Stimulated activated CD4-positive, alpha-beta T cell treated with anti-CD3 and anti-CD28 coated beads, Interleukin-1b, Interleukin-23, amount 100 ng/mL, for 4 hours (primary cell): ENCODE data around the gene ARSB.
"Not testable (repeated sequence)": the region's sequence is repeated elsewhere in the genome, so short reads cannot be mapped to it uniquely, and the experiment has no call there.

Experiments
- DNase-seq, 2 donors: peaks; one replicate each; pipeline ENCODE4 v3.0.0-alpha.2; 2020; ENCODE audit warnings: low read depth in 2 of 2

ARSB gene

DNA sequence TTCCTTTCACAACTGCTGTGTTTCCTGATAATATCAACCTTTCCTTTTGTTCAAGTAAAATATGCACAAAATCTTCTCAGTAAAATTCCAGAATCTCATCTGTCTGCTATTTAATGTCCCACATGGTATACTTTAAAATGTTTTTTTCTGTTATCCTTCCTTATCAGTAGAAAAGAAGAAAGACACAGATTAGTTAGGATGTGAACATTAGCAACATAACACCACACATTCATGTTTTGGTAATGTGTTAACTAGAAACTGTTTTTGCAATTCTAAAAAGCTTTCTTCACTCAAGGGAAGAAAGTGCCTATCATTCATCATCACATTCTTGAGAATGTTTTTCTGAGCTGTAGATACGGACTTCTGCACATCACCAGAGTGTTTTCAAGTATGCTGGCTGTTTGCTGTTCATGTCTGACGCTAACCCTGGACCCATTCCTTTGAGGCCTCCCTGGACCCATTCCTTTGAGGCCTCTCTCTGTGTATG, 10.5 kb upstream of the ARSB start:
- no peak for DNase-seq

DNA sequence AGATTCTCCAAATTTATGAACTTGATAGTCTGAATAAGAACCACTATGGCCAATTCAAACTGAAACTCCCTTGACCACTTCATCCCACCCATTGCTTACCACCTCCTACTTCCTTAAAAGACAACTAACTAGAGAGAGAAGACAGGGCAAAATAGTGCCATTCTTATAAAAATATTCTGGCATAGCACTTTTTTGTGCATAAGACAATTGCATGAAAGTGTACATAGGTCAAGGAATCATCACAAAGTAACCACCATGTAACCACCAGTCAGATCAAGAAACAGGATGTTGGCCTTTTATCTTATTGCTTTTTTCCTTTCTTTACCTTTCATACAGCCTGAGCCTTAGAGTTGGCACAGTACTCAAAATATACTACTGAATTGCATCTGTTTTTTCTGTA, 8.1 kb upstream of the ARSB start:
- DNase-seq, result no peak

DNA sequence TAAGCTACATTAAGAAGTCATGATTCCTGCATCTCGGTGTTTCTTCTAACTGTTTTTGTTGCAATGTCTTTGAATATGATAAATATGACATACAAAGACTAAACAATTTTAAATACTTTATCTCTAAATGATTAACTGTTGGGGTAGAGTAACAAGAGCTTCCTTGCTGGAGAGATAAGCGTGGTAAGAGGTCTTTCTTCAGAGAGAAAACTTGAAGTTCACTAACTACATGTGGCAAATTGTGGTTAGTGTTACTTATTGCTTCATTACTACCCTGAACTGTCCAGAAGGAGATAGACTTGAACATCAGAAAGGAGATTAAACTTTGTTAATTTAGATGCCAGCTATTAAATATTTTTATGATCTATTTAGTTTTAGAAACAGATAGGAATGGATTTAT, 7.0 kb upstream of the ARSB start:
- DNase-seq, result no peak

DNA sequence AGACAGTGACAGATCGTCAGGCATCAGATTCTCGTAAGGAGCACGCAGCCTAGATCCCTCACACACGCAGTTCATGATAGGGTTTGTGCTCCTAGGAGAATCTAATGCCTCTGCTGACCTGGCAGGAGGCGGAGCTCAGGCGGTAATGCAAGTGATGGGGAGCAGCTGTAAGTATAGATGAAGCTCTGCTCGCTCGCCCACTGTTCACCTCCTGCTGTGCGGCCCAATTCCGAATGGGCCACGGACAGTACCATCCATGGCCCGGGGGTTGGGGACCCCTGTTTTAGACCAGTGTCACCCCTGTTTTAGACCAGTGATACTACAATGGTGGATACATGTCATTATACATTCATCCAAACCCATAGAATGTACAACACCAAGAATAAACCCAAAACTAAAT, 4.0 kb upstream of the ARSB start:
- no peak for DNase-seq

DNA sequence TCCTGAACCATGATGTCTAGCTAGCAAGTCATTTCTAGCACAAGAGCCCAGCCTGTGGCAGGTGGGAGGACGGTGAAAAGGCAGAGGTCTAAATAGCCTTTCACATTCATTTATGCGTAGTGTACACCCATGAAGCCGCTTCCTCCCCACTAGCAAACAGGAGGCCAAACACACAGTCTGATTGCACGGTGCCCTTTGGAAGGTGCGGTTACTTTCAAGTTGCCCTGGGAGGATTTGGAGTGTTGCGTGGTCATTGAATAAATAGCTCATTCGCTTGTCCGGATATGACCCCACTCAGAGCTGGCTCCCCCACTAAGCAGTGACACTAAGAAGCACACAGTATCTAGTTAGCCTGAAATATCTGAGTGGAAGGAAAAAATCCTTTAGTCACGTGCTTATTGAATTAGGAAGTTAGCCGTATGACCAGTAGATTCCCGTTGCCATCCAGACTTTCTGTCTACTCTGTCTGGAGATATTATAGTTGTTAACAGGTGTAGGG, 664 bp upstream of the ARSB start:
- DNase-seq, result peak; percentile 20 to 28

DNA sequence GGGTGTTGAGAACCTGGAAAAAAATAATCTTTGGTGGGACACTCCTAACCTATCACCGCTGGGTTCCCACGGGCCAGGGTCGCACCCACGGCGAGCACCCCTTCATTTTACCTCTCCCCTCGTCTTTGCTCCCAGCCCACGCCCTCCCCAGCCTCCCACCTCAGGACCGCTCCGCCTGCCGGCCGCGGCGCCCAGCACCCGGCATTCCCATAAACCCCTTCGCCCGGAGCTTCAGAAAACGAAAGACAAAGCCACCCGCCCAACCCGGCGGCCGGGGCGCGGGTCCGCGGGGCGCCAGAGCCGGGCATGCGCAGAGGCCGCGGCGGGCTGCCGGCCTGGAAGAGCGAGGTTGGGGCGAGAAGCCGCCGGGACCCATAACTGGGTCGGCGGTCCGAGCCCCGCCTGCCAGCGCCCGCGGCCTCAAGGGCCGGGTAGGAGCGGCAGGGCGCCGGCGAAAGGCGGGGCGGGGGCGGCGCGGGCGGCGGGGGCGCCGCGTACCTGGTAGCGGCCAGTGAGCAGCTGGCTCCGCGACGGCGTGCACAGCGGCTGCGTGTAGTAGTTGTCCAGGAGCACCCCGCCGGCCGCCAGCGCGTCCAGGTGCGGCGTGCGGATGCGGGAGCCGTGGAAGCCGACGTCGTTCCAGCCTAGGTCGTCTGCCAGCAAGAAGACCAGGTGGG, 533 bp downstream of the ARSB start:
- peak; percentile 67 to 76 for DNase-seq

DNA sequence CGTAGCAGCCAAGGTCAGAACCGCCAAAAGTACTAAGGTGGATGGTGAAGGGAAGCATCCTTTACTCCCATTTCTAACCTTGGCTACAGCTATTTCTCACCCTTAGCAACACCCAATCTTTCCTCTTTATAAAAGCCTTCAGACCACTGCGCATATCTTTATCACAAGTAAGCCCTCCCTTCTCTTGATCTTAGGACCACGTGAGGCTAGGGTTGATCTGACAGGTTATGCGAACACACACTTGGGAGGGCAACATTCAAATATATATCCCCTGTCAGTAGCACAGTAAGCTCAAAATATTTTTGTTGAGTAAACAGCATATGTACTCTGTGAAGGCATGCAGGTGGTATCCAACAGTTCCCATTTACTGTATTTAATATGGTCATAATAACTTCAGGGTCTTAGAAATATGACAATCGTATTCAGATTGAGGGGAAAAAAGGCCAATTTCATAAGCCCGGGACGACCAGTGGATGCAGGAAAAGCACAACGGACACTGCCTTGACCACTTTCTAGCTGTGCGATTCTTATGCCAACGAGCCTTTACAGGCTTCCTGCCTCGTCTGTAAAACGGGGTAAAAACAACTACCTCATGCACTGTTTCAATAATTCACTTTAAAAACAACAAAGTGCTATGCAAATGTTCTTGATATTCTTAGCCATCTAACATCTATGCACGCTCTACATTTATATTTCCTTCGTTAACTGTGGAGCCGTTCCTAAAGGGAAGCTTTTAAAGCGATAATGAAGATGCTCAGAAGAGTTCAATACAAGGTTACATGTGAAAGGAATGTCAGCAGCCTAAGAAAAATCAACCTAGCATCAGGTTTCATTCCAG, 1.3 kb downstream of the ARSB start:
- DNase-seq, result no peak

DNA sequence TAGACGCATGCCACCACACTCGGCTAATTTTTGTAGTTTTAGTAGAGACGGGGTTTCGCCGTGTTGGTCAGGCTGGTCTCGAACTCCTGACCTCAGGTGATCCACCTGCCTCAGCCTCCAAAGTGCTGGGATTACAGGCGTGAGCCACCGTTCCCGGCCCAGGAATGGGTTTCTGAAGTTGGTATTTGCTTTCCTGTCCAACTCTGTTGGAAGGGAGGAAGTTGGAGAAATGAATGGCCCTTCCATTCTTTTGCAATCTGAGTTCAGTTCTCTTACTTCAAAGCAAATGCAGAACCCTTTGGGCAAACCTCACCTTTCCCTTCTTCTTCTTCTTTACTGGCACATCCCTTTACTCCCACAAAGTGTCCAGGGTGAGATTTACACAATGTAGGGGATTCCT, 1.9 kb downstream of the ARSB start:
- not testable (repeated sequence) for DNase-seq

DNA sequence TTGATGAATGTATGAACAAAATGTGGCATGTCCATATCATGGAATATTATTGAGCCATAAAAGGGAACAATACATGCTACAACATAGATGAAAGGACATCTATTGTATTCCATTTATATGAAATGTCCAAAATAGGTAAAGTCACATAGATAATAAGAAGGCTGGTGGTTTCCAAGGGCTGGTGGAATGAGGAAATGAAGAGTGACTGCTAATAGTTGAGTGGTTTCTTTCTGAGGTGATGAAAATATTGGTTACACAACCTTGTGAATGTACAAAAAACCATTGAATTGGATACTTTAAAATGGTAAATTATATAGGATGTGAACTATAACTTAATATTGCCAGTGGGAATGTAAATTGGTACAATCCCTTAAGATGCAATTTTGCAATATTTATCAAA, 5.2 kb downstream of the ARSB start:
- no peak for DNase-seq

DNA sequence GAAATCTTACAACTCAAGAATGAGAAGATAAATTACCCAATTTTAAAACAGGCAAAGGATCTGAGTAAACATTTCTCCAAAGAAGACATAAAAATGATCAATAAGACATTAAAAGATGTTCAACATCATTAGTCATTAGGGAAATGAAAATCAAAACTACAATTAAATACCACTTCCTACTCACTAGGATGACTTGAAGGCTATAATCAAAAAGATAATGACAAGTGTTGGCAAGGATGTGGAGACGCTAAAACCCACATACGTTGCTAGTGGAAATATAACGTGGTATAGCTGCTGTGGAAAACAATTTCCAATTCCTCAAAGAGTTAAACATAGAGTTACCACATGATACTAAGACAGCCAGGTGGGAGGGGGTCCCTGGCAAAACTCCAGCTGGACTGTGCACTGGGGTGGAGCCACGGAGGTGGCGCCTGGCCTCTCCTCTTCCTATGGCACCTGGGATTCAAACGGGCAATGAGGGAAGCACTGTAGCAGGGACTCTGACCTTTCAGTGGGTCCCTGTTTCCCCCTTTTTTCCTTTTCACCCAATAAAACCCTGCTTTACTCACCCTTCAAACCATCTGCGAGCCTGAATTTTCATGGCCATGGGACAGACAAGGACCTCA, 5.9 kb downstream of the ARSB start:
- DNase-seq, result no peak

DNA sequence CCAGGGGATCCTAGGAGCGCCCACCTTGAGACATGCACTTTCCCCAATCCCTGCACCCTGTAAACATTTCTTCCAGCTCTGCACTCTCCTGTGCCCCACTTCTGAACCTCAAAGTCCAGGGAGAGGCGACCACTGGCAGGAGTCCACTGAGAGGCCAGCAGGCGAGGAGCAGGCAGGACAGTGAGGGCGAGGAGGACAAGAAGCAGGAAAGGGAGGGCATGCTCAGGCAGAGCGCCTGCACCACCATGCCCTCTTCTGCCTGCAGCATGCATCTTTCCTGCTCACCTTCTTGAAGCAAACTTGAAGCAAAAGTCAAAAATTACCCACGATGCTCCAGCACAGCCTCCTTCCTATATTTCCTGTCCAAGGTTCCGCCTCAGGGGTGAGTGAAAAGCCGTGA, 10.1 kb downstream of the ARSB start:
- no peak for DNase-seq

DNA sequence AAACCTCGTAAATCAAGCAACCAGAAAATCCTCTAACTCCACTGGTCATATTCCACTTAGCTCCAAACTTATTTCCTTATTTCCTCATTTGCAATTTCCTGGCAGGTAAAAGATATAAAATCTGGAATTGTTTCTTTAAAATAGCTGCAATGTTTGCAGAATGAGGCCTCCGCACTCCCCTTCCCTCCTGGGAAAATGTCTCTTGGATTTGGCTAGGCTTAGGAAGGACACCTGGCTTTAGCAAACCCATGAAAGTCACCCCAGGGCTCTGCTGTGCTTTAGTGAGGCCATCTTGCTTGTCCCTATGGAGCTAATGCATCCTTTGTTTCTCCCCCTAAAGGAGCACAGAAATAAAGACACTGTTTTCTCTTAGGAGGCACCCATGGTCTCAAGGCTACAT, 10.5 kb downstream of the ARSB start:
- no peak for DNase-seq

DNA sequence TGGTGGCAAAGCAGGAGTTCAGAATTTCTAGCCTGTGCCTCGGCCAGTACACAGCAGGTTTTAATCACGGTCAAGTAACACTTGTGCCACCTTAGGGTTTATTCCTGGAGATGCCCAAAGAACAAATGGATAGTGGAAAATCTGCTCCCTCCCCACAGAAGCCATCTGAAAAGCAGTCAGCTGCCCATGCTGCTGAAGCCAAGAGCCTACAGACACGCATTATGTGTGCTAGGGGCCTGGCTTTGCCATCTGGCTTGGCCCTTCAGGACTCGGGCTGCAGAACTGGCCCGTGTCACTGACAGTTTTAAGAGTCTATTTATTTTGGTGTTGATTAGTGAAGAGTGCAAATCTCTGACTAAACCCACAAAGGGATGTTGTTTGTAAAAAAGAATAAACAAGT, 11.1 kb downstream of the ARSB start:
- no peak for DNase-seq

DNA sequence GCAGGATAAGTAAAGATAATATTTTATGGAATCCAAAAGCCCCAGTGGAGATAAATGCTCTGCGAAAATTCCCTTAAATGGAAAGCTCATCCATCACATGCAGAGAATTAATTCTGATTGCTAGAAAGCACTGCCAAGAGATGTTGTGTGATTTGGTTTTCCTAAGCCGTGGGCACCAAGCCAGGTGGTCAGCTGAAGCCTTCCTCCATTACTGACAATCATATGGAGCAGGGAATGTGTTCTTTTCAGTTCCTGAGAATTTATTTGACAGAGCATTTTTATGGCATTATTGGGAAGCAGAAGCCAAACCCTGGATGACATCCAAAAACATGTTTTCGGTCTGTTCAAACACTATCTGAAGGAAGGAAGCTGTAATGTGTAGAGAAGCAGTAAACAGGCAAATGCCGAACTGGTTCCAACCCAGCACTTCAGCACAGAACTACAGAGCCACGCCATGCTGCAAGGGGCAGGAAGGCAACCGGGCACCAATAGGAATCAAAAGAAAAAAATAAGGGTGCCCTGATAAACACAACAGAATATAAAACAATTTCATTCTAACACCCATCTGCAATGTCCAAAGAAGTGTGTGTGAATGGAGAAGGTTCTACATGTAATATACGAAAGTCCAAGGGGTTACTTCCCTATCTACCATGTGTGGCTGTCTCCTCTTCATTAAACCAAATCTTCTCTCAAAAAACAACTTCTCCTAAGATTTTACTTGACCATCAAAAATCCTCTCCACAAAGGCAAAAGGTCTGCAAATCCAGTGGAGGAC, 12.3 kb downstream of the ARSB start:
- DNase-seq, result no peak

DNA sequence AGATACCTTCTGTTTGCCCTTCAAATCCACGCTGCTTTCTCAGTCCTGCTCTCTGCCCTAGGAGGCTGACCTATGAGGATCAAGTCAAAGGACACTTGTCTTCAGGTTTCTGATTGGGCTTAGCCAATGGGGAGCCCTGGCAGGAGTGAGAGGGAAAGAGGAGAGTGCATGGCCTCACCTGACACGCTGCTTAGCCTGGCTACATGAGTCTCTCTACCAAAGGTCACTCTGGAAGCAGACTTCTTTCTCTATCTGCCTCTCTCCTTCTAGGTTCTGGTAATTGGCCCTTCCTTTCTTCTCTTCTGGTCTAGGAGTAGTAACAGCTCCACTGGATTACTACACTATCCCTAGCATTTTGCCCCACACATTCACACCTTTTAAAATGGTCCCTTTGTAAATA, 13.1 kb downstream of the ARSB start:
- no peak for DNase-seq

DNA sequence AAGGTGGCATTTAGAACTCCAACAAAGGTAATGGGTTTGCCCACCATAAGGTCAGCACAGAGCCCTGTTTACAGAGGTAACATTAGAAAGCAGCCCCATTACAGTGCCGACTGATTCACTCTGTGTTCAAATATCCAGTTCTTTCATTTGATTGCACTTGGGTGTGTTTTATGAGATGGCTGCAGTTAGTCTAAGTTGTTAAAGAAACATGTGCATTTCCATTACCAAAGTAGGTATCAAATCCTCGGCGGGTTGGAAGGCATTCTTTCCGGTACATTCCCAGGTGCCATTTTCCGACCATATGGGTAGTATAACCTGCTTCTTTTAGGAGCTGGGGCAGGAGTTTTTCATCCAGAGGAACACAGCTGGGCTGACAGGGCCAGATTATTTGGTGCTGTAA, 16.3 kb downstream of the ARSB start:
- DNase-seq, result no peak

DNA sequence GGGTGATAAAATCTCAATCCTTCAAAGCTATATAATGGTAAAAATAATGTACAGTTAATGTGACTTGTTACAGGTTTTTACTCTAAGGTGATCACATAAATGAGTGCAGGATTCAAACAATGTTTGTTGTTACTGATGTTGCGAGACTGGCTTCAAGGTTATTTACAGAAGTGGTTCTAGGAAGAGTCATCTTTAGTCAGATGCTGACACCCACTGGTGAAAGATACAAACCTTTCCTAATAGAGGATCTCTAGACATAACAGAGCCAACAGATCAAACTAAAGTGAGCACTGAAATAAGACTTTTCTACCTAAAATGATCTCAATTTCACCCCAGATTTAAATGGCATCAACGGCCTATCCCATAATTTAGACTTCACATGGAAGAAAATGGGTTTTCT, 20.2 kb downstream of the ARSB start:
- no peak for DNase-seq

DNA sequence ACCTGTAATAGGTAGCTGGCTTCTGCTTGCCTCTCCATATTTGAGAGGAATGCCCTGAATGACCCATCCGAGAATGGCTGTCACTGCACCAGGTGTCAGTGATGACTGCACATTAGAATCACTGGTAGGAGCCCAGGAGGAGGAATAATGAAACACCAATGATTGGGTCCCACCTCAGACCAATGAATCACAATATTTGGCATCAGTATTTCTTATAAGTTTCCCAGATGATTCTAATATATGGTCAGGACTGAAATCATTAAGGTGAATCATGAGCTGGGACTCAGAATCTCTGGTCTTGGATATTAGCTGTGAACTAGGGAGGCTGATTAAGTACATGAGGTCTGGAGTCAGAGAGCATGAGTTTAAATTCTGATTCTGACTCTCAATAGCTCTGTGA, 23.4 kb downstream of the ARSB start:
- no peak for DNase-seq

DNA sequence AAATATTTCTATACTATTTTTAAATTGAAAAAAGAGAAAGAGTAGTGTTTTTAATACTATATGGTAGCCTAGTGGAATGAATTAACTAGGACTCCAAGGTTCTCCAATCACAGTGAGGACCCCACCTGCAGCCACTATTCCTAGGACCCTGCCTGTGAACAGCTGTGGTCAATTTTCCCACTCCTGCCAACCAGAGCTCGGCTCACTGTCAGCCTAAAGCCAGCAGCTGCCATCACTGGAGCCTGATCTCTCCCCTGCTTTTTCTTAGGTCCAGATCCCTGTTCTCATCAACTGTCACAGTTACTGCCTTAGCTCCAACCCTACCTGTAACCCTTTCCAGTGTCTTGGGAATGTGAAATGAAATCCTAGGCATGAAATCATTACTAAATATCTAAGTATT, 25.3 kb downstream of the ARSB start:
- no peak for DNase-seq

DNA sequence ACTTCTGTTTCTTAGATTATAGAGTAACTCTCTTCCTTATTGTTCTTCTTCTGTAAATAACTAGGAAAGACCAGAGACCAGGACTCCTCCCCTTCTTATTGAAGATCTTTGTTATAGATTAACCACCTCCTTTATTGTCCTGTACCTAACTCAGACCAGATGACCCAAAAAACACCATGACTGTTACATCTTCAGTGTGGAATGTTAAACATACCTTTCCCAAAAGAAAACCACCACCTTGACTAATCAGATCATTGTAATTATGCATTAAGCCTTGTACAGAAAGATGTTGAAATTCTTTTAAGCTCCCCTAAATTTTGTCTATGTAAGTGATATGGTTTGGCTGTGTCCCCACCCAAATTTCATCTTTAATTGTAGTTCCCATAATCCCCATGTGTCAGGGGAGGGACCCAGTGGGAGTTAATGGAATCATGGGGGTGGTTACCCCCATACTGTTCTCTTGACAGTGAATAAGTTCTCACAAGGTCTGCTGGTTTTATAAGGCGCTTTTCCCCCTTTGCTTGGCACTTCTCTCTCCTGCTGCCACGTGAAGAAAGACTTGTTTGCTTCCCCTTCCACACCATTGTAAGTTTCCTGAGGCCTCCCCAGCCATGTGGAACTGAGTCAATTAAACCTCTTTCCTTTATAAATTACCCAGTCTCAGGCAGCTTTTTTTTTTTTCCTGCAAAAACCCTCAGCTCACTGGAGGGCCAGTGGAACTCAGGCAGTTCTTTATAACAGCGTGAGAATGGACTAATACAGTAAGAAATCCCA, 26.3 kb downstream of the ARSB start:
- no peak for DNase-seq

DNA sequence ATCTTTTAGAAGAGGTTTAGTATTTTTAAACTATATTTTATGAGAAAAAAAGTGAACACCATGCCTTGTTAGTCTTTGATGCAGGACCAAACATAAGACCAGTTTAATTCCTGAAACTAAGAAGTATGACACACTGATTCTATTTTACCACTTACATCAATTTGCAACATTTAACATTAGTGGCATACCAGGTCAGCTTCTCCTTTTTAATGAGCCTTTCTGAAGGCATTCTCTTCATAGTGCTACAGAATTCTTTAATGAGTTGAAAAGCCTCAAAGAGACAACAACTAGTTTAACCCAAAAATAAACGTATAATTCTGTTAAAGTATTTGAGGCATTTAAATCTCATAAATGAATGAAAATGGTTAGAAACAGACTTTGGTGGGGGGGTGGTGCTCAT, 28.2 kb downstream of the ARSB start:
- no peak for DNase-seq
